Stimulated activated effector memory CD8-positive, alpha-beta T cell treated with anti-CD3 and anti-CD28 coated beads, Interleukin-12 subunit alpha, Interleukin-12 subunit beta, amount 100 ng/mL, for 72 hours (primary cell): ENCODE measurements around the gene PTGIS.
A peak's percentile ranks its signal among the peaks of the same experiment; 100 is the strongest.
"Not testable (repeated sequence)": the region's sequence is repeated elsewhere in the genome, so short reads cannot be mapped to it uniquely, and the experiment has no call there.

Experiments
- ATAC-seq: fragments of 150-1000 bp; cut with Tn5 transposase; 2 replicates; pipeline ENCODE4 v1.10.0; 2021
- DNase-seq, 2 donors: peaks; one replicate each; pipeline ENCODE4 v3.0.0; 2021 to 2022; ENCODE audit warnings: low spot score in 2 of 2
- H3K27ac Mint-ChIP-seq: one replicate; pipeline ENCODE4 v1.8.0; 2022; ENCODE audit warnings: mild to moderate bottlenecking, mixed read lengths
- H3K36me3 Mint-ChIP-seq: one replicate; pipeline ENCODE4 v1.8.0; 2022; ENCODE audit warnings: mild to moderate bottlenecking, mixed read lengths
- H3K4me1 Mint-ChIP-seq: one replicate; pipeline ENCODE4 v1.8.0; 2022; ENCODE audit warnings: mixed read lengths
- H3K4me3 Mint-ChIP-seq: one replicate; pipeline ENCODE4 v1.8.0; 2022; ENCODE audit warnings: mild to moderate bottlenecking, mixed read lengths
- H3K9me3 Mint-ChIP-seq: one replicate; pipeline ENCODE4 v1.8.0; 2022; ENCODE audit warnings: mixed read lengths

PTGIS gene

GRCh38 chr20:49567421-49568277, at the start of gene PTGIS:
Gene PTGIS (minus strand): TSS chr20:49568137. CDS start chr20:49568116, 21 bp downstream.
- H3K4me3 Mint-ChIP-seq = peak within 1 kb of the TSS; percentile 64
- peak within 1 kb of the TSS; percentile 83 for H3K27ac Mint-ChIP-seq
- peaks cover 6% of the 10 kb centered on the region for H3K36me3 Mint-ChIP-seq
- DNase-seq (no peak), ATAC-seq (peak; percentile 72)
- H3K4me1 Mint-ChIP-seq = peaks cover 35% of the 10 kb centered on the region
- H3K9me3 Mint-ChIP-seq = no peaks in the 10 kb centered on the region

- not testable (repeated sequence) for H3K27ac Mint-ChIP-seq, H3K36me3 Mint-ChIP-seq, H3K9me3 Mint-ChIP-seq, ATAC-seq, H3K4me3 Mint-ChIP-seq, DNase-seq, H3K4me1 Mint-ChIP-seq
These were observed 49.5 kb upstream of the PTGIS start for GRCh38 chr20:49617394-49617793.

GRCh38 chr20:49616154-49617007, 48.4 kb upstream of the PTGIS start:
- Mint-ChIP-seq H3K36me3 (no peaks in the 10 kb centered on the region), H3K4me3 (no peak overlapping the region), H3K4me1 (no peaks in the 10 kb centered on the region), H3K9me3 (no peaks in the 10 kb centered on the region), H3K27ac (no peak overlapping the region)
- ATAC-seq (no peak), DNase-seq (no peak)

- no peak overlapping the region for H3K4me3 Mint-ChIP-seq
- H3K36me3 Mint-ChIP-seq = peaks cover 4% of the 10 kb centered on the region
- DNase-seq (no peak), ATAC-seq (no peak)
- H3K4me1 Mint-ChIP-seq = peaks cover 7% of the 10 kb centered on the region
- no peak overlapping the region for H3K27ac Mint-ChIP-seq
- H3K9me3 Mint-ChIP-seq = no peaks in the 10 kb centered on the region
These were observed 47.6 kb upstream of the PTGIS start for GRCh38 chr20:49615401-49616153.

GRCh38 chr20:49615051-49615400, 47.1 kb upstream of the PTGIS start:
- H3K27ac Mint-ChIP-seq, ATAC-seq, H3K4me3 Mint-ChIP-seq, DNase-seq, H3K36me3 Mint-ChIP-seq, H3K9me3 Mint-ChIP-seq: not testable (repeated sequence)
- H3K4me1 Mint-ChIP-seq = peaks cover 10% of the 10 kb centered on the region

- peaks cover 10% of the 10 kb centered on the region for H3K4me1 Mint-ChIP-seq
- ATAC-seq = no peak
- peaks cover 7% of the 10 kb centered on the region for H3K36me3 Mint-ChIP-seq
- no peak for DNase-seq
- no peaks in the 10 kb centered on the region for H3K9me3 Mint-ChIP-seq
- no peak overlapping the region for H3K27ac Mint-ChIP-seq
- no peak overlapping the region for H3K4me3 Mint-ChIP-seq
These were observed 46.6 kb upstream of the PTGIS start for GRCh38 chr20:49614338-49615050.

DNA sequence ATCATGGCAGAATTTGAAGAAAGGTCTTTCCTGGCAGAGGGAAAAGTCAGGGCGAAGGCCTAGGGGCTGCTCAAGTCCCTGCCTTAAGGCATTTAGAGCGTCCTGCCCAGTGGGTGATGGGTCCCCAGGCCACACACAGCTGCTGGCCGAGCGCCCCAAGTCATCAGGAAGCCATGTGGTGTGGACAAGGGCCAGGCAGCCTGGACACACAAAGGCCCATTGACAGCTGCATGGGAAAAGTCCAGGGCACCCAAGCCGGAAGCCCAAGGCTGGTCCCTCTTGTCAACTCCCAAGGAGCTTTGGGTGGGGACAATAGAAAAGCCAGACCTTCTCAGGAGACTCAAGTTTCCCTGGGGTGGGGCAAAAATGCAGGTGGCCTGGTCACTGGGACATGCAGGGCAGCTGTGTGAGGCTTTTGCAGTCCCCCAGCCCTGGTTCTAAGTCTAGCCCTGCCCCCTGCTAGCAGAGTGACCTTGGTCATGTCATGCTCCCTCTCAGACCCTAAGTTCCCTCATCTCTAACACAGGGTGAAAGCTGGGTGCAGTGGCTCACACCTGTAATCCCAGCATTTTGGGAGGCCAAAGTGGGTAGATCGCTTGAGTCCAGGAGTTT, 44.3 kb upstream of the PTGIS start:
- H3K36me3 Mint-ChIP-seq = peaks cover 7% of the 10 kb centered on the region
- ATAC-seq = no peak
- peaks cover 21% of the 10 kb centered on the region for H3K4me1 Mint-ChIP-seq
- H3K27ac Mint-ChIP-seq = no peak overlapping the region
- no peak for DNase-seq
- no peaks in the 10 kb centered on the region for H3K9me3 Mint-ChIP-seq
- no peak overlapping the region for H3K4me3 Mint-ChIP-seq

GRCh38 chr20:49611539-49612126, 43.7 kb upstream of the PTGIS start:
- not testable (repeated sequence) for H3K9me3 Mint-ChIP-seq, DNase-seq, H3K27ac Mint-ChIP-seq, ATAC-seq, H3K36me3 Mint-ChIP-seq
- Mint-ChIP-seq H3K4me3 (peak overlapping the region; percentile 67), H3K4me1 (peaks cover 21% of the 10 kb centered on the region)

DNA sequence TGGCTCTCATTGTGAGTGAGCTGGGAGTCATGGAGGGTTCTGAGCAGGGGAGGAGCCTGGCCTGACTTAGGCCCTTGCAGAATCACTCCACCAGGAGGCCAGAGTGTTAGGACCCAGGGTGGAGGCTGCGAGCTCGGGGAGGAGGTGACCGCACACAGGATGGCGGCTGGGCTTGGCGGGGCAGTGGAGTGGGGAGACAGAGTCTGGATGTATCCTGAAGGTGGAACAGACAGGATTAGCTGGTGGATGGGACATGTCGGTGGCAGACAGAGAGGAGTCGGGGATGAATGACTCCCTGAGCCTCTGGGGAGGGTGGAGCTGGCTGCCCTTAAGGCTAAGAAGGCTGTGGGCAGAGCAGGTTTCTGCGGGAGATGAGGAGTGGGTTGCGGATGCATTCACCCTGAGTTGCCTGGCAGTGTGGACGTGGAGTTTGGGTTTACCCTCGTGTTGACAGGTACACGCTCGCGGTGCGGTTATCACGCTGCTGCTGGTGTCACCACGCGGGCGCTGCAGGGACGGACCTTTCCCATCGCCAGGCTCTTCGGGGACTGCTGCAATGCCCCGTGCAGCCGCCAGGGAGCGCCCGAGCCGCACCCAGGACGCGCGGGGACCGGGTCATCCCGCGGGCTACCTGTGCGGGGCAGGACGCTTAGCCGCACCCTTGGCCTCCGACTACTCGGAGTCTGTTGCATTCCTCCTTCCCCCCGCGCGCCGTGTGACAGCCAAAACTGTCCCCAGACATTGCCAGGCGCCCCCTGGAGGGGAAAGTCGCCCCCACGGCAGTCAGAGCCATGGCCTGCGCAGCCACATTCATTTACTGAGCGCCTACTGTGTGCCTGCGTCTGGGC, 43.0 kb upstream of the PTGIS start:
- H3K4me1 Mint-ChIP-seq = peaks cover 21% of the 10 kb centered on the region
- H3K9me3 Mint-ChIP-seq = no peaks in the 10 kb centered on the region
- peaks cover 13% of the 10 kb centered on the region for H3K36me3 Mint-ChIP-seq
- ATAC-seq (peak; percentile 81), DNase-seq (peak; percentile 89 to 94)
- H3K27ac Mint-ChIP-seq = peak overlapping the region; percentile 70
- H3K4me3 Mint-ChIP-seq = peak overlapping the region; percentile 67

DNA sequence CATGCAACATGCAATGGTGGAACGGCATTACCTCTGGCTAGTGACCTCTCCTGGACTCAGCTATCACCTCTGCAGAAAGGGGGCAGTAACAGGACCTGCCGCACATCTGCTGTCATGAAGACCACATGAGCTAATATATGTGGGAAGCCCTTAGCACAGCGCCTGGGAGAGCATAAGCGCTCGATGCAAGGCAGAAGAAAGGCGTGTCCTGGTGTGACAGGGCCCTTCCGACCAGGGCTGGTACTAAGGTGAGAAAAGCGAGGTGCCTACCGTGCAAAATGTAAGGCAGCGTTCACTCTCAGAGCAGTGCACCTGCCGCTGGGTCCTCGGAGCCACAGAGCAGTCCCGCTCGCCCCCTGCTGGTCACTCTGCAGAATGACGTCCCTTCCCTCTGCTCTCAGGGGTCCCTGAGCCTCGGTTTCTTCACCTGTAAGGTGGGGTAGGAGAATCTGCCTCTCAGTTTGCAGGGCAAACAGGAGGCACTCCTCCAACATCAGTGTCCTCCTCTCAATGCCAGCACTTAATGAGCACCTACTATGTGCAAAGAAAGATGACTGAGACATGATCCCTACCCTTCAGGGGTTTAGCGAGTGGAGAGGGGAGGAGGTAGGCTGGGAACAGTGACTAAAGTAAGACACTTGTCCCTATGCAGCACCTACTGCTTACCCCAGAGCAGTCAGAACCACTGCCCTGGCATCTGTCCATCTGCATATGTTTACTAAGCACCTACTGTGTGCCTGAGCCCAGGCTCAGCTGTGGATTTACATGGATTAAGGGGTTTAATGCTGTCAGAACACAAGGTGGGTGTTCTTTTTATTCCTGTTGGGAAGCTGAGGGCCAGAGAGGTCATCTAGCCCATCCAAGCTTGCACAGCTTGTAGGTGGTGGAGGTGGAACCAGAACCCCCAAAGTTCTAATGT, 41.1 kb upstream of the PTGIS start:
- H3K4me1 Mint-ChIP-seq = peaks cover 21% of the 10 kb centered on the region

GRCh38 chr20:49607568-49607967, 39.6 kb upstream of the PTGIS start:
- H3K9me3 Mint-ChIP-seq = no peaks in the 10 kb centered on the region
- H3K27ac Mint-ChIP-seq = no peak overlapping the region
- peaks cover 41% of the 10 kb centered on the region for H3K36me3 Mint-ChIP-seq
- no peak overlapping the region for H3K4me3 Mint-ChIP-seq
- no peak for DNase-seq
- ATAC-seq = no peak
- H3K4me1 Mint-ChIP-seq = peaks cover 21% of the 10 kb centered on the region

More for the DNA sequence above, 41.1 kb upstream of the PTGIS start:
- ATAC-seq = peak; percentile 77
- no peak overlapping the region for H3K27ac Mint-ChIP-seq
- H3K9me3 Mint-ChIP-seq = no peaks in the 10 kb centered on the region
- H3K4me3 Mint-ChIP-seq = no peak overlapping the region
- peak; percentile 70 to 84 for DNase-seq
- H3K36me3 Mint-ChIP-seq = peaks cover 26% of the 10 kb centered on the region

DNA sequence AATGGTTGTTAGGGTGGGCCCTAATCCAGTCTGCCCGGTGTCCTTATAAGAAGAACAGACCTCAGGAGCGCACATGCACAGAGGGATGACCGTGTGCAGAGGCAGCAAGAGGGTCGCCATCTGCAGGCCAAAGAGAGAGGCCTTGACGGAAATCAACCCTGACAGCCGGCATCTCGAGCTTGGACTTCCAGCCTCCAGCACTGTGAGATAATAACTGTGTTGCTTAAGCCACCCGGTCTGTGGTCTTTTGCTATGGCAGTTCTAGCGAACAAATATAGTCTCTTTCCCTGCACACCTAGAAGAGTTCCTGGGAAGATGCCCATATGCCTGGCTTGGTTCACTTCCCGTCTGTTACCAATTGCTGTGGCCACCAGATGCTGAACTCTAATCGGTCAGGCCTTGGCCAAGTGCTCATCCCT, 35.3 kb upstream of the PTGIS start:
- Mint-ChIP-seq H3K27ac (peak overlapping the region; percentile 32), H3K4me3 (no peak overlapping the region), H3K4me1 (peaks cover 26% of the 10 kb centered on the region), H3K9me3 (no peaks in the 10 kb centered on the region), H3K36me3 (peaks cover 68% of the 10 kb centered on the region)
- DNase-seq (no peak), ATAC-seq (peak; percentile 19)
